GM12864 (cell line): Measurements from ENCODE around the gene CACNA2D2.

ENCODE experiments used
- DNase-seq: peaks from one replicate; pipeline ENCODE4 v3.0.0-alpha.2; 2011; ENCODE audit warnings: low read depth
- H3K4me3 ChIP-seq: 2 replicates; pipeline ENCODE4 v1.5.1; 2011; ENCODE audit warnings: mild to moderate bottlenecking, low read depth, low read length, control low read depth
- TF ChIP-seq, protein P1 (sequence below): IDR thresholded peaks from 2 replicates; pipeline ENCODE4 v1.5.1; 2011; ENCODE audit warnings: low read depth, mild to moderate bottlenecking, moderate library complexity, low read length, control low read depth, inconsistent platforms; ENCODE audit errors: missing control alignments

CACNA2D2 gene

GRCh38 chr3:50320853-50321335, 182.5 kb downstream of the CACNA2D2 start:
- peak overlapping the region; percentile 61 for H3K4me3 ChIP-seq
- TF ChIP-seq, protein P1, sequence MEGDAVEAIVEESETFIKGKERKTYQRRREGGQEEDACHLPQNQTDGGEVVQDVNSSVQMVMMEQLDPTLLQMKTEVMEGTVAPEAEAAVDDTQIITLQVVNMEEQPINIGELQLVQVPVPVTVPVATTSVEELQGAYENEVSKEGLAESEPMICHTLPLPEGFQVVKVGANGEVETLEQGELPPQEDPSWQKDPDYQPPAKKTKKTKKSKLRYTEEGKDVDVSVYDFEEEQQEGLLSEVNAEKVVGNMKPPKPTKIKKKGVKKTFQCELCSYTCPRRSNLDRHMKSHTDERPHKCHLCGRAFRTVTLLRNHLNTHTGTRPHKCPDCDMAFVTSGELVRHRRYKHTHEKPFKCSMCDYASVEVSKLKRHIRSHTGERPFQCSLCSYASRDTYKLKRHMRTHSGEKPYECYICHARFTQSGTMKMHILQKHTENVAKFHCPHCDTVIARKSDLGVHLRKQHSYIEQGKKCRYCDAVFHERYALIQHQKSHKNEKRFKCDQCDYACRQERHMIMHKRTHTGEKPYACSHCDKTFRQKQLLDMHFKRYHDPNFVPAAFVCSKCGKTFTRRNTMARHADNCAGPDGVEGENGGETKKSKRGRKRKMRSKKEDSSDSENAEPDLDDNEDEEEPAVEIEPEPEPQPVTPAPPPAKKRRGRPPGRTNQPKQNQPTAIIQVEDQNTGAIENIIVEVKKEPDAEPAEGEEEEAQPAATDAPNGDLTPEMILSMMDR: no peak
- DNase-seq: no peak

DNA sequence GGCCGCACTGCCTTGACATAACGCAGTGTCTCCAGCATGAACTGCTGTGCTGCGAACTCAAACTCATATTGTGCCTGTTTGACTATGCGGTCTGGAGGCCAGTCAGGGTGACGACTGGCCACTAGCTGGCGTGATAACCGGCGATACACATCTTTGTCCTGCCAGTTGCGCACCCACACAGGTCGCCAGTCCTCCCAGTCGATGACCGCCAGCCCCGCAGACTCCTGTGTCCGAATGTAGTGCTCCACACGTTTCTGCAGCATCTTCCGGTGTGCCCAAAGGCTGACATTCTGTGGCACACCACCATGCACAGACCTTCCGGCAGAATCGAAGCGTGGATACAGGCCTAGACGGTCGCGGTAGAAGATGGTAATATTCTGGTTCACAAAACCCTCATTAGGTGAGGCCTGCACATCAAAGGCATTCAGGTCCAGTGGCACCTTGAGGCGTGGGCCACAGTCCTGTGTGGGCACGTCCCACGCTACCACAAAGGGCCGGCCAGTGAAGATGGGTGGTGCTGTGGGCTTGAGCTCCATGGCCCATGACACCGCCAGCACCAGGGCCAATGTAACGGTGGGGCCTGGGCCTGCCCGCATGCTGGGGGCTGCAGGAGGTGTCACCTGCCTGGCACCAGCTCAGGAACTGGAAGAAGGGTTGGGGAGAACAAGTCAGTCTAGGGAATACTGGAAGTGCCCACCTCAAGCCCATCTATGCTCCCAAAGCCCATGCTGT, 183.4 kb downstream of the CACNA2D2 start:
- H3K4me3 ChIP-seq: peak overlapping the region; percentile 61
- no peak for DNase-seq
- TF ChIP-seq, protein P1: no peak

GRCh38 chr3:50319181-50319893, 184.1 kb downstream of the CACNA2D2 start:
- TF ChIP-seq, protein P1: no peak
- DNase-seq: no peak
- H3K4me3 ChIP-seq: no peak overlapping the region

- TF ChIP-seq, protein P1: no peak
- no peak overlapping the region for H3K4me3 ChIP-seq
- DNase-seq: no peak
These were observed 184.8 kb downstream of the CACNA2D2 start for GRCh38 chr3:50318615-50319014.

DNA sequence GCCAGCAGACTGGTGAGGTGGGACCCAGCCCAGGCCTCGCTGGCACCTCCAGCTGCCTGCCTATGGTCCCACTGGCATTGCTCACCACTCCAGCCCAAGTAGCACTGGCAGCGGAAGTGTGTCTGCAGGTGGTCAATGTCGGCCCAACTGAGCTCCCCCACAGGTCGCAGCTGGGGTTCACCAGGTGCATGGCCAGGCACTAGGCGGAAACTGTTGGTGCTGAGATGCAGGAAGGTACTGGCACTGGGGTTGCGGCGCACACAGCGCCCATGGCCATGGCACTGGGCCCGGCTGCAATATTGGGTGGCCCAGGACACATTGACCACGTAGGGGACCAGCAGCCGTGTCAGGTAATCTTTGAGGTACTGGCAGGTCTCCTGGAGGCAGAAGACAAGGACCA, 185.3 kb downstream of the CACNA2D2 start:
- TF ChIP-seq, protein P1: no peak
- no peak for DNase-seq
- no peak overlapping the region for H3K4me3 ChIP-seq

DNA sequence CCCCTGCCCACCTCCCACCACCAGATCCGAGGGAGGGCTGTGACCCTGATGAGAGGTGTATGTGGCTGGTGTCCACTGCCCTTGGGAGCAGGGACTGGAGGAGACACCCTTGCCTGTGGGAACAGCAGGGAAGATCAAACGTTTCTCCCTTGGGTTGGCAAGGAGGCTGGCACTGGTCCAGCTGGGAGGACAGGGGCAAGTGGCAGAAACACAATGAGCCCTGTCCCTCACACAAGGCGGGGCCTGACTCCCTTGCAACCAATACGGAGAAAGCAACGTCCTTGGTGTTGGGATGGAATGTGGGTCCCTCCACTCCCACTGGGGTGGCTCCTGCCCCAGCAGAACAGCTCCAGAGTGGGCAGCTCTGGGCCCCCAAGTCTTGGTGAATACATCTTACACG, 186.1 kb downstream of the CACNA2D2 start:
- H3K4me3 ChIP-seq: no peak overlapping the region
- DNase-seq: no peak
- TF ChIP-seq, protein P1: no peak
